Astrocyte (in vitro differentiated cells and primary cell): ENCODE data around the gene SLC24A4.

Experiments used
- EZH2 ChIP-seq: IDR thresholded peaks from 2 replicates; pipeline ENCODE4 v1.6.1; 2012; ENCODE audit warnings: mild to moderate bottlenecking, low read length, inconsistent platforms; ENCODE audit not compliant: insufficient read depth
- TF ChIP-seq, protein P1 (sequence below): IDR thresholded peaks from 2 replicates; pipeline ENCODE4 v1.5.1; 2011; ENCODE audit warnings: low read depth, mild to moderate bottlenecking, inconsistent platforms, low read length, moderate library complexity; ENCODE audit not compliant: insufficient read depth

DNA sequence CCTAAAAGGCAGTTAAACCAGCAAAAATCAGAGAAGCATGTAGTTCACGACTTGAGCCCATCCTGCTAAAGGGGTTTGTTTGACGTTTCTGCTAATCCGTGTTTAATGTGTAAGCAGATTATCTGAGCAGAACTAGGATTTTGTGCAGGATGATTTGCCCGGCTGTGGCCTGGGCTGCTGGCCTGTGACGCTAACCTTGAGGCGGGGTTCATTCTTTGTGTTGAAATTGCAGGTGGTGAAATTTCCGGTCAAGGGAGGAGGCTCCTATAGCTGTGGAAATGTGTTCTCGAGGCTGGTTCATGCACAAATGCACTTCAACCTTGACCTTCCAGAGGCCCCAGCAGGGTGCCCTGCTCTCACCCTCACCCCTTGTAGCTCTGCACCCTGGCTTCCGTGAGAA lies 63.7 kb downstream of the SLC24A4 start:
- TF ChIP-seq, protein P1, sequence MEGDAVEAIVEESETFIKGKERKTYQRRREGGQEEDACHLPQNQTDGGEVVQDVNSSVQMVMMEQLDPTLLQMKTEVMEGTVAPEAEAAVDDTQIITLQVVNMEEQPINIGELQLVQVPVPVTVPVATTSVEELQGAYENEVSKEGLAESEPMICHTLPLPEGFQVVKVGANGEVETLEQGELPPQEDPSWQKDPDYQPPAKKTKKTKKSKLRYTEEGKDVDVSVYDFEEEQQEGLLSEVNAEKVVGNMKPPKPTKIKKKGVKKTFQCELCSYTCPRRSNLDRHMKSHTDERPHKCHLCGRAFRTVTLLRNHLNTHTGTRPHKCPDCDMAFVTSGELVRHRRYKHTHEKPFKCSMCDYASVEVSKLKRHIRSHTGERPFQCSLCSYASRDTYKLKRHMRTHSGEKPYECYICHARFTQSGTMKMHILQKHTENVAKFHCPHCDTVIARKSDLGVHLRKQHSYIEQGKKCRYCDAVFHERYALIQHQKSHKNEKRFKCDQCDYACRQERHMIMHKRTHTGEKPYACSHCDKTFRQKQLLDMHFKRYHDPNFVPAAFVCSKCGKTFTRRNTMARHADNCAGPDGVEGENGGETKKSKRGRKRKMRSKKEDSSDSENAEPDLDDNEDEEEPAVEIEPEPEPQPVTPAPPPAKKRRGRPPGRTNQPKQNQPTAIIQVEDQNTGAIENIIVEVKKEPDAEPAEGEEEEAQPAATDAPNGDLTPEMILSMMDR, result no peak
- no peak for TF ChIP-seq EZH2
